GM12878 (cell line): ENCODE results near the gene AQP5. TPM values are rescaled to one million over a fixed set of nuclear protein-coding genes. Genes with fewer than 3 reads are reported as not detected.
"Not testable (repeated sequence)": the region's sequence is repeated elsewhere in the genome, so short reads cannot be mapped to it uniquely, and the experiment has no call there.

Experiments used
- ATAC-seq: fragments of 200-7000 bp; cut with Tn5 transposase; 3 replicates; pipeline ENCODE4 v1.9.1; 2020; ENCODE audit warnings: mild to moderate bottlenecking, moderate library complexity
- BruUV-seq: library from RNA; stranded (reverse); fragments of 400-500 nt; replicated peaks from 2 replicates; lab custom pipeline; 2021; lab: Mats Ljungman, UMichigan
- CTCF ChIA-PET: fragments of 300-600 bp; sonication (Branson Sonifier 250); formaldehyde crosslinking; extraction: SDS; loops from one replicate; lab custom pipeline; 2021; ENCODE audit warnings: inconsistent platforms; lab: Yijun Ruan, JAX
- POLR2A ChIA-PET: fragments of 350-600 bp; formaldehyde crosslinking; extraction: SDS; loops from one replicate; lab custom pipeline; 2021; ENCODE audit warnings: inconsistent platforms; lab: Charles Lee
- RAD21 ChIA-PET: fragments of 300-600 bp; sonication (Branson Sonifier 250); formaldehyde crosslinking; loops from one replicate; lab custom pipeline; 2023; ENCODE audit warnings: antibody characterized with exemption; ENCODE audit not compliant: unreplicated experiment; lab: Charles Lee
- SMC1A ChIA-PET: fragments of 300-600 bp; sonication (Branson Sonifier 250); formaldehyde crosslinking; loops from one replicate; lab custom pipeline; 2023; ENCODE audit not compliant: unreplicated experiment, uncharacterized antibody; lab: Charles Lee
- DNase-seq: peaks from one replicate; pipeline ENCODE4 v3.0.0-alpha.2; 2011; ENCODE audit warnings: low read depth, low spot score
- FAIRE-seq: peaks from 3 replicates; lab custom pipeline; 2011; peaks lifted over from hg19 to GRCh38; lab: Jason Lieb, UNC
- H2AFZ ChIP-seq: 2 replicates; pipeline ENCODE4 v1.6.0; 2011; ENCODE audit warnings: low read depth, low read length, control low read depth; ENCODE audit not compliant: control insufficient read depth
- H3K27ac ChIP-seq: 2 replicates; pipeline ENCODE4 v1.5.1; 2011; ENCODE audit warnings: control low read depth; ENCODE audit not compliant: control insufficient read depth, insufficient read depth
- H3K27me3 ChIP-seq, 2 experiments: replicated peaks in 1 of 2; 2 replicates each; pipeline versions ENCODE4 v1.6.0 to v1.6.1; 2011; ENCODE audit warnings: low read length in 1 of 2; ENCODE audit not compliant: control insufficient read depth in 2 of 2, insufficient read depth in 2 of 2
- H3K36me3 ChIP-seq, 2 experiments: 2 replicates each; pipeline ENCODE4 v1.5.1; 2011; ENCODE audit warnings: low read length in 1 of 2; ENCODE audit not compliant: control insufficient read depth in 2 of 2, insufficient read depth in 2 of 2
- H3K4me1 ChIP-seq: 2 replicates; pipeline ENCODE4 v1.6.1; 2011; ENCODE audit warnings: mild to moderate bottlenecking, low read length, moderate library complexity, mixed read lengths; ENCODE audit not compliant: control insufficient read depth, insufficient read depth
- H3K4me2 ChIP-seq: 2 replicates; pipeline ENCODE4 v1.6.0; 2011; ENCODE audit warnings: control low read depth; ENCODE audit not compliant: control insufficient read depth, insufficient read depth
- H3K4me3 ChIP-seq: fragments of 200-600 bp; sonication (generic); 2 replicates; pipeline ENCODE4 v1.5.1; 2016
- H3K79me2 ChIP-seq: 2 replicates; pipeline ENCODE4 v1.6.0; 2011; ENCODE audit warnings: low read length; ENCODE audit not compliant: control insufficient read depth, insufficient read depth
- H3K9ac ChIP-seq: 2 replicates; pipeline ENCODE4 v1.8.0; 2011; ENCODE audit warnings: low read length, control low read depth, mixed read lengths; ENCODE audit not compliant: control insufficient read depth, insufficient read depth
- H3K9me3 ChIP-seq: replicated peaks from 3 replicates; pipeline ENCODE4 v1.5.1; 2011; ENCODE audit warnings: mild to moderate bottlenecking, low read length; ENCODE audit not compliant: control insufficient read depth, insufficient read depth
- H4K20me1 ChIP-seq: 2 replicates; pipeline ENCODE4 v1.6.0; 2011; ENCODE audit not compliant: control insufficient read depth, insufficient read depth
- ETV6 ChIP-seq, 2 experiments: fragments of 450-650 bp in 1 of 2; IDR thresholded peaks in 1 of 2; conservative IDR thresholded peaks in 1 of 2; 2 replicates each; pipeline ENCODE4 v1.6.1; 2014; ENCODE audit warnings: antibody characterized with exemption in 1 of 2, borderline replicate concordance in 1 of 2, low read depth in 1 of 2, mild to moderate bottlenecking in 1 of 2, moderate library complexity in 1 of 2
- MEF2A ChIP-seq: IDR thresholded peaks from 2 replicates; pipeline ENCODE4 v1.6.1; 2011; ENCODE audit warnings: low read depth, mild to moderate bottlenecking, low read length, moderate library complexity; ENCODE audit not compliant: insufficient read depth
- MEF2B ChIP-seq: fragments of 450-650 bp; IDR thresholded peaks from 2 replicates; pipeline ENCODE4 v1.6.1; 2018; ENCODE audit warnings: mild to moderate bottlenecking, moderate library complexity; ENCODE audit not compliant: partially characterized antibody, poor library complexity, severe bottlenecking
- NBN ChIP-seq: fragments of 450-650 bp; IDR thresholded peaks from 2 replicates; pipeline ENCODE4 v1.6.1; 2016
- SPI1 ChIP-seq: IDR thresholded peaks from 2 replicates; pipeline ENCODE4 v1.6.1; 2011; ENCODE audit warnings: low read depth, mild to moderate bottlenecking, low read length, moderate library complexity, borderline replicate concordance; ENCODE audit not compliant: insufficient read depth
- SRF ChIP-seq, 2 experiments: IDR thresholded peaks; 2 replicates each; pipeline ENCODE4 v1.6.1; 2011; ENCODE audit warnings: low read depth in 2 of 2, low read length in 2 of 2, mild to moderate bottlenecking in 1 of 2, moderate library complexity in 1 of 2
- WGBS: methylation state at CpG from one replicate; pipeline ENCODE4 v1.1.6; 2016; ENCODE audit warnings: low lambda C conversion rate; ENCODE audit not compliant: insufficient replicate concordance, insufficient coverage; ENCODE audit errors: missing lambda C conversion rate; 5-methylcytosine and 5-hydroxymethylcytosine counted together
- in situ Hi-C: fragments of 300-500 bp; cut with MboI; formaldehyde crosslinking; loops from 9 replicates; pipeline ENCODE4 v1.14.3; 2018; ENCODE audit warnings: mixed read lengths
- intact Hi-C: fragments of 100-400 bp; cut with micrococcal nuclease; formaldehyde crosslinking; loops from one replicate; pipeline ENCODE4 v1.14.2; 2022; ENCODE audit not compliant: unreplicated experiment
- polyA plus RNA-seq, 11 experiments: library from polyadenylated mRNA; depleted of rRNA in 4 of 11; unstranded in 6 of 11; stranded (reverse) in 5 of 11; fragments of >200 nt; fragmentation: Nextera tagmentation in 4 of 11; fragmentation: Illumina TruSeq in 1 of 11; extraction: Ambion mirVana in 4 of 11; extraction: Trizol in 1 of 11; gene quantifications; 1 replicate in 1 of 11; 2 replicates in 10 of 11; pipeline versions ENCODE4 v1.2.1 to v1.2.3, GENCODE V29; 2011 to 2016; ENCODE audit warnings: inconsistent platforms in 2 of 11, missing spikeins in 2 of 11, low read depth in 1 of 11
- total RNA-seq, 4 experiments: library from RNA; depleted of rRNA in 3 of 4; stranded (reverse); fragments of >200 nt in 3 of 4; fragmentation: Illumina TruSeq in 1 of 4; extraction: Trizol in 1 of 4; gene quantifications; 2 replicates each; pipeline versions ENCODE4 v1.2.1 to v1.2.3, GENCODE V29; 2013 to 2021
- TF ChIP-seq, protein P1 (sequence below): fragments of 450-650 bp; IDR thresholded peaks from 2 replicates; pipeline ENCODE4 v1.6.1; 2016; ENCODE audit warnings: mild to moderate bottlenecking

Gene AQP5
- total and polyA plus RNA-seq, 10 of the 15 experiments (the other 5 are each of a cell fraction or from before 2014, with no cell fraction given): not detected

DNA sequence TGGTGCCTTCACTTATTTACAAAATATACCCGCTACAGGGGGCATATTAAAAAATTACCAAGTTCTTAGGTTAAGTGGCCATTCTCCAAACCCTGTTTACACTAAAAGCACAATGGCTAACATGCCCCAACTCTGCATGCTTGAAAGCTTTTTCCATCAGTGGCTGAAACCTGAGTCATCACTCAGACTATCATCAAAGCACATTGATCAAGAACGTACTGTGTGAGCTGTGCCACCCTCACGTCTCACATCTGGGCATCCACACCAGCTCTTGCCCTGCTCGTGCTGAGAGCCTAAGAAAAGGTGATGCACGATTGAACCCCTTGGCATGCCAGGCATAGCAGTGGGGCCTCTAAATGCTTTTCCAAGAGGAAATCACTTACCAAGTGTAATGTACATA, 24.3 kb downstream of the AQP5 start (continued):
- TF ChIP-seq ETV6 (conservative IDR thresholded peaks at IDR 0.05 in 1 of 2, IDR thresholded peaks at IDR 0.05 in 1 of 2; ENCODE audit: borderline replicate concordance in 1 of 2, low read depth in 1 of 2): no peak
- TF ChIP-seq SPI1: no peak
- no peak for TF ChIP-seq SRF (IDR thresholded peaks at IDR 0.05; ENCODE audit: low read depth in 2 of 2, low read length in 2 of 2)
- TF ChIP-seq NBN: no peak
- no peak for TF ChIP-seq MEF2B
- no peak for TF ChIP-seq MEF2A
- TF ChIP-seq, protein P1, sequence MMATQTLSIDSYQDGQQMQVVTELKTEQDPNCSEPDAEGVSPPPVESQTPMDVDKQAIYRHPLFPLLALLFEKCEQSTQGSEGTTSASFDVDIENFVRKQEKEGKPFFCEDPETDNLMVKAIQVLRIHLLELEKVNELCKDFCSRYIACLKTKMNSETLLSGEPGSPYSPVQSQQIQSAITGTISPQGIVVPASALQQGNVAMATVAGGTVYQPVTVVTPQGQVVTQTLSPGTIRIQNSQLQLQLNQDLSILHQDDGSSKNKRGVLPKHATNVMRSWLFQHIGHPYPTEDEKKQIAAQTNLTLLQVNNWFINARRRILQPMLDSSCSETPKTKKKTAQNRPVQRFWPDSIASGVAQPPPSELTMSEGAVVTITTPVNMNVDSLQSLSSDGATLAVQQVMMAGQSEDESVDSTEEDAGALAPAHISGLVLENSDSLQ: no peak

- DNase-seq, SMC1A ChIA-PET, POLR2A ChIA-PET, H3K4me2 ChIP-seq, H3K79me2 ChIP-seq, intact Hi-C loops, FAIRE-seq, H3K27me3 ChIP-seq, H4K20me1 ChIP-seq, H2AFZ ChIP-seq, H3K4me3 ChIP-seq, BruUV-seq, in situ Hi-C loops, H3K4me1 ChIP-seq, ATAC-seq, H3K9me3 ChIP-seq, H3K27ac ChIP-seq, H3K9ac ChIP-seq: not testable (repeated sequence)
- ChIA-PET CTCF (interaction anchor here (0.6 to 2.6 kb wide), 6 partner anchors 10 to 84 kb away, joined by 3 to 9 read pairs (median 3); no protein-coding TSS in a partner anchor), RAD21 (interaction anchor here (1.7 kb wide), 1 partner anchor 19 kb away, joined by 3 read pairs; no protein-coding TSS in a partner anchor)
- H3K36me3 ChIP-seq: peaks cover 1 to 23% of the 10 kb centered on the region in 2 experiments
- WGBS: 100% methylated on average over 3 of the region's 3 CpGs
These were observed 24.8 kb downstream of the AQP5 start for GRCh38 chr12:49986476-49986875.
